ENCODE measurements around the gene LGALSL. TPM values are rescaled to one million over a fixed set of nuclear protein-coding genes. Genes with fewer than 3 reads are reported as not detected.

Gene LGALSL
- polyA plus RNA-seq, 1 donor (not counting 4 experiments of a cell fraction or from before 2014, with no cell fraction given) = 55.4 TPM

GRCh38 chr2:64474121-64474571 lies 20.2 kb downstream of the LGALSL start:
- Histone ChIP-seq H4K20me1 (ENCODE audit: control insufficient read depth, extremely low read depth, insufficient read depth, low read length) (no peaks in the 10 kb centered on the region), H3K4me2 (ENCODE audit: control insufficient read depth, extremely low read depth, insufficient read depth, low read depth, low read length) (no peak overlapping the region), H3K9me3 (ENCODE audit: control insufficient read depth, low read depth, low read length) (no peaks in the 10 kb centered on the region), H3K27ac (ENCODE audit: control insufficient read depth, insufficient read depth, low read length) (no peak overlapping the region), H3K27me3 (ENCODE audit: control insufficient read depth, extremely low read depth, insufficient read depth, low read length) (no peaks in the 10 kb centered on the region), H3K4me3 (ENCODE audit: control insufficient read depth in 2 of 3, extremely low read depth in 1 of 3, insufficient read depth in 2 of 3, low read depth in 1 of 3, low read length in 3 of 3) (no peak overlapping the region), H2AFZ (ENCODE audit: control insufficient read depth, low read length) (no peak overlapping the region), H3K79me2 (ENCODE audit: control insufficient read depth, insufficient read depth, low read length) (no peaks in the 10 kb centered on the region), H3K36me3 (ENCODE audit: control insufficient read depth in 2 of 2, extremely low read depth in 1 of 2, insufficient read depth in 2 of 2, low read length in 2 of 2) (no peaks in the 10 kb centered on the region), H3K9me1 (ENCODE audit: control insufficient read depth, extremely low read depth, insufficient read depth, low read length) (no peaks in the 10 kb centered on the region), H3K4me1 (ENCODE audit: control insufficient read depth, extremely low read depth, insufficient read depth, low read length) (peaks cover 6% of the 10 kb centered on the region), H3K9ac (ENCODE audit: control insufficient read depth, extremely low read depth, insufficient read depth, low read length) (no peak overlapping the region)
- no peak for DNase-seq (ENCODE audit: low read depth, low spot score)
- FAIRE-seq = no peak
- dilution Hi-C loops (cut with MboI; ENCODE audit: extremely low pct_ligation_motif_present, low sequenced_read_pairs) = no loop called here
- TF ChIP-seq CTCF (optimal IDR thresholded peaks at IDR 0.05 in 1 of 3, IDR thresholded peaks at IDR 0.05 in 1 of 3, conservative IDR thresholded peaks at IDR 0.05 in 1 of 3; ENCODE audit: extremely low read depth in 1 of 3, insufficient read depth in 2 of 3, low read length in 3 of 3) = no peak
- TF ChIP-seq EZH2 (IDR thresholded peaks at IDR 0.05; ENCODE audit: low read length) = no peak

GRCh38 chr2:64474636-64475035 lies 20.7 kb downstream of the LGALSL start:
- H3K9ac ChIP-seq (ENCODE audit: control insufficient read depth, extremely low read depth, insufficient read depth, low read length) = no peak overlapping the region
- no peak for DNase-seq (ENCODE audit: low read depth, low spot score)
- H2AFZ ChIP-seq (ENCODE audit: control insufficient read depth, low read length) = no peak overlapping the region
- no peaks in the 10 kb centered on the region for H3K79me2 ChIP-seq (ENCODE audit: control insufficient read depth, insufficient read depth, low read length)
- H3K9me3 ChIP-seq (ENCODE audit: control insufficient read depth, low read depth, low read length) = no peaks in the 10 kb centered on the region
- FAIRE-seq = no peak
- dilution Hi-C loops (cut with MboI; ENCODE audit: extremely low pct_ligation_motif_present, low sequenced_read_pairs) = no loop called here
- no peaks in the 10 kb centered on the region for H3K27me3 ChIP-seq (ENCODE audit: control insufficient read depth, extremely low read depth, insufficient read depth, low read length)
- no peak overlapping the region for H3K4me3 ChIP-seq (ENCODE audit: control insufficient read depth in 2 of 3, extremely low read depth in 1 of 3, insufficient read depth in 2 of 3, low read depth in 1 of 3, low read length in 3 of 3)
- TF ChIP-seq EZH2 (IDR thresholded peaks at IDR 0.05; ENCODE audit: low read length) = no peak
- TF ChIP-seq CTCF (optimal IDR thresholded peaks at IDR 0.05 in 1 of 3, IDR thresholded peaks at IDR 0.05 in 1 of 3, conservative IDR thresholded peaks at IDR 0.05 in 1 of 3; ENCODE audit: extremely low read depth in 1 of 3, insufficient read depth in 2 of 3, low read length in 3 of 3) = no peak
- no peaks in the 10 kb centered on the region for H3K36me3 ChIP-seq (ENCODE audit: control insufficient read depth in 2 of 2, extremely low read depth in 1 of 2, insufficient read depth in 2 of 2, low read length in 2 of 2)
- no peaks in the 10 kb centered on the region for H3K9me1 ChIP-seq (ENCODE audit: control insufficient read depth, extremely low read depth, insufficient read depth, low read length)
- H3K27ac ChIP-seq (ENCODE audit: control insufficient read depth, insufficient read depth, low read length) = no peak overlapping the region
- peaks cover 10% of the 10 kb centered on the region for H3K4me1 ChIP-seq (ENCODE audit: control insufficient read depth, extremely low read depth, insufficient read depth, low read length)
- no peak overlapping the region for H3K4me2 ChIP-seq (ENCODE audit: control insufficient read depth, extremely low read depth, insufficient read depth, low read depth, low read length)
- no peaks in the 10 kb centered on the region for H4K20me1 ChIP-seq (ENCODE audit: control insufficient read depth, extremely low read depth, insufficient read depth, low read length)
